Body of pancreas (tissue), 4 donors: ENCODE measurements around the gene RNASEH2C.

Source experiments
- CTCF ChIP-seq, 7 experiments: fragments of 450-650 bp in 4 of 7; fragments of 200-600 bp in 3 of 7; sonication (generic) in 3 of 7; IDR thresholded peaks; one replicate each; pipeline ENCODE4 v1.5.1; 2016 to 2019; ENCODE audit warnings: antibody characterized with exemption in 7 of 7
- POLR2A ChIP-seq, 3 donors: fragments of 450-650 bp; IDR thresholded peaks; one replicate each; pipeline ENCODE4 v1.6.1; 2016; ENCODE audit warnings: antibody characterized with exemption in 3 of 3, mild to moderate bottlenecking in 2 of 3

GRCh38 chr11:65708451-65708850 is 12.1 kb downstream of the RNASEH2C start:
- TF ChIP-seq CTCF (IDR thresholded peaks at IDR 0.05) = no peak
- TF ChIP-seq POLR2A (IDR thresholded peaks at IDR 0.05) = no peak
